Calu3 (cell line): ENCODE measurements around the gene RIMBP2. TPM values are rescaled to one million over a fixed set of nuclear protein-coding genes. Genes with fewer than 3 reads are reported as not detected.

Source experiments
- BruUV-seq: library from RNA; stranded (reverse); fragments of 400-500 nt; replicated peaks from 2 replicates; lab custom pipeline; 2021; lab: Mats Ljungman, UMichigan
- CTCF ChIA-PET: fragments of 300-600 bp; sonication (Branson Sonifier 250); formaldehyde crosslinking; loops from one replicate; lab custom pipeline; 2022; ENCODE audit warnings: antibody characterized with exemption; lab: Charles Lee
- DNase-seq: peaks from one replicate; pipeline ENCODE4 v3.0.0; 2022
- H3K27ac Mint-ChIP-seq: one replicate; pipeline ENCODE4 v1.8.0; 2022; ENCODE audit warnings: mixed read lengths; ENCODE audit not compliant: unreplicated experiment
- H3K27me3 Mint-ChIP-seq: one replicate; pipeline ENCODE4 v1.8.0; 2022; ENCODE audit warnings: mixed read lengths; ENCODE audit not compliant: unreplicated experiment
- H3K36me3 Mint-ChIP-seq: one replicate; pipeline ENCODE4 v1.8.0; 2022; ENCODE audit warnings: mild to moderate bottlenecking, moderate library complexity, mixed read lengths; ENCODE audit not compliant: insufficient read depth, unreplicated experiment
- H3K4me1 Mint-ChIP-seq: one replicate; pipeline ENCODE4 v1.8.0; 2022; ENCODE audit warnings: mild to moderate bottlenecking, low read depth, mixed read lengths; ENCODE audit not compliant: unreplicated experiment
- H3K4me3 Mint-ChIP-seq: one replicate; pipeline ENCODE4 v1.8.0; 2022; ENCODE audit warnings: mild to moderate bottlenecking, low read depth, moderate library complexity, mixed read lengths; ENCODE audit not compliant: unreplicated experiment
- H3K9me3 Mint-ChIP-seq: one replicate; pipeline ENCODE4 v1.8.0; 2022; ENCODE audit warnings: low read depth, mixed read lengths; ENCODE audit not compliant: unreplicated experiment
- CTCF ChIP-seq: fragments of 200-600 bp; IDR thresholded peaks from one replicate; pipeline ENCODE4 v1.8.0; 2022; ENCODE audit warnings: antibody characterized with exemption; ENCODE audit not compliant: unreplicated experiment
- intact Hi-C: fragments of 100-400 bp; cut with micrococcal nuclease; formaldehyde crosslinking; loops from one replicate; pipeline ENCODE4 v1.10.0; 2022; ENCODE audit not compliant: unreplicated experiment
- total RNA-seq: library from RNA; stranded (reverse); gene quantifications from 2 replicates; pipeline ENCODE4 v1.2.3, GENCODE V29; 2022

Gene RIMBP2
- total RNA-seq, 1 experiment from 2014 or later, result 6.1 TPM

DNA sequence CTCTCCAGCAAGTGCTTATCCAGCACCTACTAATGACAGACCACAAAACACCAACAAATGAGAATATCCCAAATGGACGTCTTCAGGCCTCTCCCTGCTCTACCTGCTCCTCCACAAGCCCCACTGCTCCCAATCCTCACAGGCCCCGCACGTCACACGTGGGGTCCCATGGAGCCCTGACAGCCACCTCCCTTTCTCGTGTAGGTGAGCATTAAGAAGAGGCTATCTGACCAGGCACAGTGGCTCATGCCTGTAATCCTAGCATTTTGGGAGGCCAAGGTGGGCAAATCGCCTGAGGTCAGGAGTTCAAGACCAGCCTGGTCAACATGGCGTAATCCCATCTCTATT, 5.4 kb downstream of the RIMBP2 start:
- Mint-ChIP-seq H3K27me3 (peaks cover 49% of the 10 kb centered on the region), H3K36me3 (no peaks in the 10 kb centered on the region), H3K27ac (no peak overlapping the region), H3K4me1 (no peaks in the 10 kb centered on the region), H3K9me3 (peaks cover 6% of the 10 kb centered on the region), H3K4me3 (no peak overlapping the region)
- no TSS peak for BruUV-seq
- CTCF ChIA-PET, result no interaction called here
- no peak for TF ChIP-seq CTCF
- DNase-seq, result no peak
- intact Hi-C loops, result no loop called here

DNA sequence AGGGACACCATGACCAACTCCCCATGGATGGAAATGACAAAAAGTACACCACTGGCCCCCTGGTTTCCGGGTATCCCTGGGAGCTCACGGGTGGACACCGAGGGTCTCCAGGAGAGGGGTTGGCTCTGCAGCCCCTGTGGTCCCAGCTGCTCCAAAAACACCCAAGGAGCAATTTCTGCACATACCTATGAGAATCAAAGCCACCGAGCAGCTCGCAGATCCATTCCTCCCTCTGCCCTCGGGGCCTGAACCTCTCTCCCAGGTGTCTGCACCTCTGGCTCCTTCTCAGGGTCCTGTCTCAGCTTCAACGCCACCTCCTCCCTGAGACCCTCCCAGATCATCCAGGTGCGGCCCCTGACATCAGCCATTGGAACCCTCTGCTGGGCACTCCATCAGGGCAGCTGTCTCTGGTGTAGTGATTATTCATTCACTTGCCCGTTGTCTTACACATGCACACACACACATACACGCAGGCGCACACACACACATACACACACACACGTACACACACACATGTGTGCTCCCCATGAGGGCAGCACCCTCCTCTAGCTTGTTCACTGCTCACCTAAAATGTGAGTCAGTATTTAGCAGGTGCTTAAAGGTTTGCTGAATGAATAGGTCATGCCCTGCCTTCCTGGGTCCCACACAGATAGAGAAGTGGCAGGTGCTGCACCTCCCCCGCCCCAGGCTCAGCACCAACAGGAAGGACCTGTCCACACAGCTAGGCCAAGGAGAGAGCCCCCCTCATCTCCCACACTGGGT, 5.9 kb downstream of the RIMBP2 start:
- Mint-ChIP-seq H3K27ac (no peak overlapping the region), H3K27me3 (peaks cover 43% of the 10 kb centered on the region), H3K4me3 (no peak overlapping the region), H3K4me1 (no peaks in the 10 kb centered on the region), H3K9me3 (peaks cover 6% of the 10 kb centered on the region), H3K36me3 (no peaks in the 10 kb centered on the region)
- CTCF ChIA-PET, result no interaction called here
- no TSS peak for BruUV-seq
- no peak for DNase-seq
- TF ChIP-seq CTCF, result no peak
- intact Hi-C loops, result no loop called here

- H3K27me3 Mint-ChIP-seq, result peaks cover 35% of the 10 kb centered on the region
- CTCF ChIA-PET, result no interaction called here
- intact Hi-C loops, result no loop called here
- H3K9me3 Mint-ChIP-seq, result peaks cover 6% of the 10 kb centered on the region
- H3K4me1 Mint-ChIP-seq, result no peaks in the 10 kb centered on the region
- no peak overlapping the region for H3K4me3 Mint-ChIP-seq
- no TSS peak for BruUV-seq
- H3K27ac Mint-ChIP-seq, result no peak overlapping the region
- no peaks in the 10 kb centered on the region for H3K36me3 Mint-ChIP-seq
- TF ChIP-seq CTCF, result no peak
- no peak for DNase-seq
Observed at GRCh38 chr12:130709151-130709970, 6.7 kb downstream of the RIMBP2 start.

DNA sequence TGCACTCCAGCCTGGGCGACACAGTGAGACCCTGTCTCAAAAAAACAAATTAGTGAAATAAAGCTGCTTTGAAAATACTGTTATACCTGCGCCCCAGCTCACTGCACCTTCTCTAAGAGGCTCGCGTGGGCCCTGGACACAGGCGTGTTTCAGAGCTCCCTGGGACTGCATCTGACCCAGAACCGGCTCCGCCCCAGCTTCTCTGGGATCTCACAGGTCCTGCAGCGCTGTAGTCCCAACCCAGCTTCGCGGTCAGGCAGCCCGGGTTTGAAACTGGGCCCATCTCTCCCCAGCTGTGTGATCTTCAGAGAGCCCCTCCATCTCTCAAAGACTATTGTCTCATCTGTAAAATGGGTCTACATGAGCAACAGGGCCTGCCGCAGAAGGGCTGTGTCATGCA, 7.5 kb downstream of the RIMBP2 start:
- no peak overlapping the region for H3K27ac Mint-ChIP-seq
- intact Hi-C loops, result no loop called here
- H3K9me3 Mint-ChIP-seq, result peaks cover 8% of the 10 kb centered on the region
- TF ChIP-seq CTCF, result no peak
- H3K27me3 Mint-ChIP-seq, result peaks cover 34% of the 10 kb centered on the region
- no peak overlapping the region for H3K4me3 Mint-ChIP-seq
- CTCF ChIA-PET, result no interaction called here
- no peaks in the 10 kb centered on the region for H3K36me3 Mint-ChIP-seq
- BruUV-seq, result no TSS peak
- no peaks in the 10 kb centered on the region for H3K4me1 Mint-ChIP-seq
- DNase-seq, result no peak
